ENCODE results near the gene PIGQ. TPM values are rescaled to one million over a fixed set of nuclear protein-coding genes. Genes with fewer than 3 reads are reported as not detected.

Gene PIGQ
- total and polyA plus RNA-seq, 2 of the 13 experiments (the other 11 are each of a cell fraction or from before 2014, with no cell fraction given), result 7.7 to 19.7 TPM

DNA sequence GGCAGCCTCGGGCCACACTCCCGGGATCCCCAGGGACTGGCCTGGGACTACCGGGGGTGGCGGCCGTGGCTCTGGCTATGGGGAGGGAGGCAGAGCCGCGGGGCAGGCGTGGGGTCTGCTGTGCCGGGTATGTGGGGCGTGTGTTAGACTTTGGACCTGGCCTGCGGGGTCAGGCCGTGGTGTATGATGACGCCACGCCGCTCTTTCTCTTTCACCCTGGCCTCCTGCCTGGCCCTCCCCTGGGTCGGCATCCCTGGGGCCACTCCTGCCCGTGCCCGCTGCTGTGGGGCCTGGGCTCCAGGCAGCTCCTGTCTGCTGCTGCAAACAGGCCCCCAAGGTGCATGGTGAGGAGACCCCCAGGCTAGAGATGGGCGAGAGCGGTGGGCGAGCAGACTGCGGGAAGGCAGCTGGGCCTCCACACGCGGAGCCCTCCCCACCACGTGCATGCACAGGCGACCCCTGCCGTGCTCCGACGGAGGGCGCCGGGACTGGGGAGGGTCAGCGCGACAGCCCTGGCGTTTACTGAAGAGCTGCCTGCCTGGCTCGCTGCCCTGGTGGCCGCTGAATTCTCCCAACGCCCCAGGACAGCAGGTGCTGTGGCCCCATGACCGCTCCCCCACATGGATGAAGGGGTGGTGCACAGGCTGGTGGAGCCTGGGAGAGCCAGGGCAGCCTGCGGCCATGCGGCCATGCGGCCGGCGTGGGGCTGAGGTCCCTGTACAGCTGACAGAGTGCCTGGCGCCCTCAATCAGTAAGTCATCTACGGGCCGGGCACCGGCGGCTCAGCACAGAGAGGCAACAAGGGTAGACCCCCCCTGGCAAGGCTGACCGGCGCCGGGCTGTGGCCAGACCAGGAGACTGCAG is 26.2 kb upstream of the PIGQ start (continued):
- TF ChIP-seq ZNF800 (CRISPR knock-in tag; IDR thresholded peaks at IDR 0.05) (peak; percentile 68; the same call in 1 of the 2 replicates), HOXD1 (CRISPR knock-in tag; IDR thresholded peaks at IDR 0.05) (0 out of 2 replicates have a peak, but pooled peaks have one; percentile 12), TAF1 (CRISPR knock-in tag; IDR thresholded peaks at IDR 0.05) (peak; percentile 30; the same call in 1 of the 2 replicates), ZNF552 (CRISPR knock-in tag; IDR thresholded peaks at IDR 0.05; ENCODE audit: borderline replicate concordance) (no peak), NKX3-1 (CRISPR knock-in tag; IDR thresholded peaks at IDR 0.05) (no peak), ATF7 (IDR thresholded peaks at IDR 0.05) (no peak), ATF7 (CRISPR knock-in tag; IDR thresholded peaks at IDR 0.05) (peak; percentile 11; the same call in 1 of the 2 replicates), MTF1 (CRISPR knock-in tag; IDR thresholded peaks at IDR 0.05) (no peak), THAP9 (CRISPR knock-in tag; IDR thresholded peaks at IDR 0.05; ENCODE audit: borderline replicate concordance) (peak; percentile 51; the same call in 1 of the 2 replicates), PHB2 (IDR thresholded peaks at IDR 0.05; ENCODE audit: partially characterized antibody) (no peak), ZMYM4 (CRISPR knock-in tag; IDR thresholded peaks at IDR 0.05) (peak; percentile 32; the same call in 1 of the 2 replicates), NFE2L1 (CRISPR knock-in tag; IDR thresholded peaks at IDR 0.05; ENCODE audit: borderline replicate concordance) (0 out of 2 replicates have a peak, but pooled peaks have one; percentile 73), FOSL2 (CRISPR knock-in tag; IDR thresholded peaks at IDR 0.05) (peak; percentile 21; the same call in 1 of the 2 replicates), MEF2D (CRISPR knock-in tag; IDR thresholded peaks at IDR 0.05) (peak; percentile 42; the same call in 1 of the 2 replicates), KMT2A (CRISPR knock-in tag; IDR thresholded peaks at IDR 0.05) (peak; percentile 79), ZBTB7B (CRISPR knock-in tag; IDR thresholded peaks at IDR 0.05) (peak; percentile 87), CCDC6 (CRISPR knock-in tag; IDR thresholded peaks at IDR 0.05) (no peak), GABPA (IDR thresholded peaks at IDR 0.05; ENCODE audit: low read depth, low read length) (no peak), GABPA (CRISPR knock-in tag; IDR thresholded peaks at IDR 0.05; ENCODE audit: low read depth) (no peak), TEAD3 (CRISPR knock-in tag; optimal IDR thresholded peaks at IDR 0.05; ENCODE audit: borderline replicate concordance) (peak; percentile 67), RXRB (CRISPR knock-in tag; IDR thresholded peaks at IDR 0.05; ENCODE audit: borderline replicate concordance) (peak; percentile 50), TFAP4 (IDR thresholded peaks at IDR 0.05; ENCODE audit: borderline replicate concordance, low read depth) (no peak; the same call in 1 of the 2 replicates)
- TF ChIP-seq, protein P1, sequence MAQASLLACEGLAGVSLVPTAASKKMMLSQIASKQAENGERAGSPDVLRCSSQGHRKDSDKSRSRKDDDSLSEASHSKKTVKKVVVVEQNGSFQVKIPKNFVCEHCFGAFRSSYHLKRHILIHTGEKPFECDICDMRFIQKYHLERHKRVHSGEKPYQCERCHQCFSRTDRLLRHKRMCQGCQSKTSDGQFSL (CRISPR knock-in tag; IDR thresholded peaks at IDR 0.05), result no peak

Measured in HepG2 (cell line).